Spleen (tissue), 11 donors: ENCODE data around the gene HERC3. TPM values are rescaled to one million over a fixed set of nuclear protein-coding genes. Genes with fewer than 3 reads are reported as not detected.

ENCODE experiments used
- DNase-seq: peaks from one replicate; pipeline ENCODE4 v3.0.0-alpha.2; 2020
- H3K27ac ChIP-seq, 8 donors: fragments of 200-600 bp; sonication (generic) in 7 of 8; 1 replicate in 4 of 8; 2 replicates in 4 of 8; pipeline versions ENCODE4 v1.5.0 to v1.8.0; 2016 to 2021; ENCODE audit warnings: inconsistent platforms in 4 of 8, mild to moderate bottlenecking in 4 of 8, moderate library complexity in 1 of 8
- H3K27me3 ChIP-seq, 7 donors: fragments of 200-600 bp; sonication (generic) in 6 of 7; replicated peaks in 1 of 7; 1 replicate in 4 of 7; 2 replicates in 3 of 7; pipeline versions ENCODE4 v1.5.0 to v1.8.0; 2016 to 2021; ENCODE audit warnings: inconsistent platforms in 3 of 7, mild to moderate bottlenecking in 1 of 7
- H3K36me3 ChIP-seq, 6 donors: fragments of 200-600 bp; sonication (generic) in 5 of 6; 1 replicate in 4 of 6; 2 replicates in 2 of 6; pipeline versions ENCODE4 v1.5.0 to v1.8.0; 2016 to 2021; ENCODE audit warnings: inconsistent platforms in 2 of 6
- H3K4me1 ChIP-seq, 6 donors: fragments of 200-600 bp; sonication (generic) in 5 of 6; 1 replicate in 3 of 6; 2 replicates in 3 of 6; pipeline versions ENCODE4 v1.5.0 to v1.8.0; 2016 to 2021; ENCODE audit warnings: inconsistent platforms in 3 of 6
- H3K4me3 ChIP-seq, 8 donors: fragments of 200-600 bp; sonication (generic) in 7 of 8; 1 replicate in 4 of 8; 2 replicates in 4 of 8; pipeline versions ENCODE4 v1.5.0 to v1.8.0; 2016 to 2021; ENCODE audit warnings: inconsistent platforms in 4 of 8, mild to moderate bottlenecking in 4 of 8, moderate library complexity in 2 of 8
- H3K9me3 ChIP-seq, 8 donors: fragments of 200-600 bp; sonication (generic) in 7 of 8; 1 replicate in 4 of 8; 2 replicates in 4 of 8; pipeline versions ENCODE4 v1.5.0 to v1.8.0; 2016 to 2021; ENCODE audit warnings: inconsistent platforms in 4 of 8
- POLR2A ChIP-seq, 3 donors: fragments of 450-650 bp; IDR thresholded peaks; one replicate each; pipeline ENCODE4 v1.5.1; 2017; ENCODE audit warnings: antibody characterized with exemption in 3 of 3, mild to moderate bottlenecking in 1 of 3
- POLR2AphosphoS5 ChIP-seq, 3 donors: sonication (generic); formaldehyde crosslinking; IDR thresholded peaks; one replicate each; pipeline ENCODE4 v1.5.1; 2017; ENCODE audit warnings: antibody characterized with exemption in 3 of 3
- WGBS, 5 donors: extraction: QIAGEN DNeasy Blood & Tissue Kit in 3 of 5; methylation state at CpG; one replicate each; pipeline versions ENCODE4 v1.1.5 to v1.1.7; 2013 to 2018; 5-methylcytosine and 5-hydroxymethylcytosine counted together
- intact Hi-C: fragments of 100-400 bp; cut with DNase I; formaldehyde crosslinking; loops from one replicate; pipeline ENCODE4 v1.15.0; 2023; ENCODE audit warnings: low total_unique reads
- polyA plus RNA-seq, 3 donors: library from polyadenylated mRNA; stranded (reverse); fragments of 200-250 nt; gene quantifications; one replicate each; pipeline ENCODE4 v1.2.1, GENCODE V29; 2013
- total RNA-seq, 7 donors: library from RNA; depleted of rRNA in 3 of 7; stranded (reverse); fragments of >200 nt in 3 of 7; fragmentation: NEBNext Ultra II Directional in 4 of 7; extraction: Animal tissue kit (Norgen Biotek cat#: 25700) in 4 of 7; gene quantifications; one replicate each; pipeline versions ENCODE4 v1.1.0 to v1.2.1, GENCODE V29; 2016 to 2021
- TF ChIP-seq, protein P1 (sequence below), 11 experiments: fragments of 200-600 bp in 7 of 11; fragments of 450-650 bp in 4 of 11; sonication (generic) in 4 of 11; IDR thresholded peaks in 8 of 11; conservative IDR thresholded peaks in 3 of 11; 1 replicate in 7 of 11; 2 replicates in 4 of 11; pipeline versions ENCODE4 v1.4.0 to v1.8.0; 2016 to 2021; ENCODE audit warnings: antibody characterized with exemption in 11 of 11, inconsistent platforms in 4 of 11, mild to moderate bottlenecking in 1 of 11
- donor health status: healthy with polysubstance abuse.
- donor health status: DM: no; HTN: no; CAD: no; lungs with moderate emphysema.
- donor health status: DM: no; HTN: no; CAD: no.
- donor health status: Bipolar disorder and iron deficiency.
- donor health status: healthy.
- donor health status: DM: no; HTN: no; CAD: no.
- donor health status: DM: yes; HTN: yes; CAD: no.

HERC3 gene
- total and polyA plus RNA-seq, 10 donors: 4.4 to 73.5 (median 62.2) TPM

DNA sequence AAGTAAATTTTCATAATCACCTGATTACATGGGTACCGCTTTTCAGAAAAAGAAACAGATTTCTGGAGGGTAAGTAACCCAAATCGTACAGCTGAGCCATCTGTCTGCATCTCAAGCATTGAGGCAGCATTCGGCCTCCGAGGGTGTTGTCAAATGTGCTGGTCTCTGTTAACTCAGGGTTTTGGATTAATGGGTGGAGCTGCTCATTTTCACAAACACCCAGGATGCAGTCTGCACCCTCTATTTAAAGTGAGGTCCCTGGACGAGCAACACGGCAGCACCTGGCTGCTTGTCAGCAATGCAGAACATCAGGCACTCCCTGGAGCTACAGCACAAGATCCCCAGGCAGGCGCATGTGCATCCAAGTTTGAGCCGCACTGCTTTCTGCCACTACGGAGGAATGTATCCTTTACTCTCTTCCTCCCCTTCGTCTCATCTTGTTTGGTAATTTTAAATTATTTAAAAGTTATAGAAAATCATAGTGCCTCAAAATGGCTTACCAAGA is 130.0 kb downstream of the HERC3 start:
- WGBS, 5 donors: 91 to 97% (median 95%) methylated on average over 10 of the region's 10 CpGs
- no peak for DNase-seq
- H3K36me3 ChIP-seq: peaks cover 4 to 100% (median 56%) of the 10 kb centered on the region in 6 donors
- TF ChIP-seq POLR2A (IDR thresholded peaks at IDR 0.05): no peak
- TF ChIP-seq POLR2AphosphoS5 (IDR thresholded peaks at IDR 0.05): no peak
- TF ChIP-seq, protein P1, sequence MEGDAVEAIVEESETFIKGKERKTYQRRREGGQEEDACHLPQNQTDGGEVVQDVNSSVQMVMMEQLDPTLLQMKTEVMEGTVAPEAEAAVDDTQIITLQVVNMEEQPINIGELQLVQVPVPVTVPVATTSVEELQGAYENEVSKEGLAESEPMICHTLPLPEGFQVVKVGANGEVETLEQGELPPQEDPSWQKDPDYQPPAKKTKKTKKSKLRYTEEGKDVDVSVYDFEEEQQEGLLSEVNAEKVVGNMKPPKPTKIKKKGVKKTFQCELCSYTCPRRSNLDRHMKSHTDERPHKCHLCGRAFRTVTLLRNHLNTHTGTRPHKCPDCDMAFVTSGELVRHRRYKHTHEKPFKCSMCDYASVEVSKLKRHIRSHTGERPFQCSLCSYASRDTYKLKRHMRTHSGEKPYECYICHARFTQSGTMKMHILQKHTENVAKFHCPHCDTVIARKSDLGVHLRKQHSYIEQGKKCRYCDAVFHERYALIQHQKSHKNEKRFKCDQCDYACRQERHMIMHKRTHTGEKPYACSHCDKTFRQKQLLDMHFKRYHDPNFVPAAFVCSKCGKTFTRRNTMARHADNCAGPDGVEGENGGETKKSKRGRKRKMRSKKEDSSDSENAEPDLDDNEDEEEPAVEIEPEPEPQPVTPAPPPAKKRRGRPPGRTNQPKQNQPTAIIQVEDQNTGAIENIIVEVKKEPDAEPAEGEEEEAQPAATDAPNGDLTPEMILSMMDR (IDR thresholded peaks at IDR 0.05 in 8 of 11, conservative IDR thresholded peaks at IDR 0.05 in 3 of 11): no peak
- H3K27me3 ChIP-seq: no peaks in the 10 kb centered on the region
- H3K4me3 ChIP-seq: no peak overlapping the region
- peaks cover under 1 to 11% (median 8%) of the 10 kb centered on the region in 8 donors for H3K9me3 ChIP-seq
- H3K4me1 ChIP-seq: peaks cover 0 to 5% (median 0%) of the 10 kb centered on the region in 6 donors
- intact Hi-C loops: no loop called here
- no peak overlapping the region for H3K27ac ChIP-seq

GRCh38 chr4:88722828-88723227 is 130.5 kb downstream of the HERC3 start:
- Histone ChIP-seq H3K9me3 (peaks cover 0 to 6% (median 3%) of the 10 kb centered on the region in 8 donors), H3K4me3 (no peak overlapping the region), H3K4me1 (peaks cover 0 to 5% (median 0%) of the 10 kb centered on the region in 6 donors), H3K36me3 (peaks cover 4 to 100% (median 56%) of the 10 kb centered on the region in 6 donors), H3K27ac (no peak overlapping the region), H3K27me3 (no peaks in the 10 kb centered on the region)
- WGBS, 5 donors: 91 to 100% (median 93%) methylated on average over 2 of the region's 2 CpGs
- TF ChIP-seq, protein P1 (IDR thresholded peaks at IDR 0.05 in 8 of 11, conservative IDR thresholded peaks at IDR 0.05 in 3 of 11): no peak
- no peak for TF ChIP-seq POLR2A (IDR thresholded peaks at IDR 0.05)
- no peak for TF ChIP-seq POLR2AphosphoS5 (IDR thresholded peaks at IDR 0.05)
- intact Hi-C loops: no loop called here
- no peak for DNase-seq

GRCh38 chr4:88724406-88724805 is 132.1 kb downstream of the HERC3 start:
- no peaks in the 10 kb centered on the region for H3K4me1 ChIP-seq
- TF ChIP-seq, protein P1 (IDR thresholded peaks at IDR 0.05 in 8 of 11, conservative IDR thresholded peaks at IDR 0.05 in 3 of 11): no peak
- TF ChIP-seq POLR2A (IDR thresholded peaks at IDR 0.05) (no peak), POLR2AphosphoS5 (IDR thresholded peaks at IDR 0.05) (no peak)
- peaks cover 4 to 100% (median 64%) of the 10 kb centered on the region in 6 donors for H3K36me3 ChIP-seq
- no peak overlapping the region for H3K27ac ChIP-seq
- 88 to 98% (median 92%) methylated on average over 2 of the region's 2 CpGs for WGBS, 5 donors
- H3K9me3 ChIP-seq: no peaks in the 10 kb centered on the region
- intact Hi-C loops: no loop called here
- no peak for DNase-seq
- H3K4me3 ChIP-seq: no peak overlapping the region
- no peaks in the 10 kb centered on the region for H3K27me3 ChIP-seq

GRCh38 chr4:88725143-88725542 is 132.9 kb downstream of the HERC3 start:
- WGBS, 5 donors: 95 to 98% (median 96%) methylated on average over 4 of the region's 4 CpGs
- TF ChIP-seq POLR2AphosphoS5 (IDR thresholded peaks at IDR 0.05) (no peak), POLR2A (IDR thresholded peaks at IDR 0.05) (no peak)
- TF ChIP-seq, protein P1 (IDR thresholded peaks at IDR 0.05 in 8 of 11, conservative IDR thresholded peaks at IDR 0.05 in 3 of 11): no peak
- H3K4me3 ChIP-seq: no peak overlapping the region

More at GRCh38 chr4:88725143-88725542, 132.9 kb downstream of the HERC3 start:
- peaks cover 4 to 100% (median 67%) of the 10 kb centered on the region in 6 donors for H3K36me3 ChIP-seq
- H3K27me3 ChIP-seq: no peaks in the 10 kb centered on the region
- no peak overlapping the region for H3K27ac ChIP-seq
- intact Hi-C loops: no loop called here
- H3K9me3 ChIP-seq: no peaks in the 10 kb centered on the region
- no peak for DNase-seq
- H3K4me1 ChIP-seq: no peaks in the 10 kb centered on the region
